OCI-M2 (cell line): Measurements from ENCODE around the gene CAMK1D.
"Not testable (repeated sequence)": the region's sequence is repeated elsewhere in the genome, so short reads cannot be mapped to it uniquely, and the experiment has no call there.

Experiments used
- DNase-seq: peaks from one replicate; lab custom pipeline; 2025; ENCODE audit not compliant: unreplicated experiment; lab: John Stamatoyannopoulos, UW

CAMK1D gene

GRCh38 chr10:12742771-12743170 lies 393.4 kb downstream of the CAMK1D start:
- no peak for DNase-seq

GRCh38 chr10:12743466-12743865 lies 394.1 kb downstream of the CAMK1D start:
- DNase-seq, result not testable (repeated sequence)

GRCh38 chr10:12743941-12744340 lies 394.6 kb downstream of the CAMK1D start:
- DNase-seq, result no peak

GRCh38 chr10:12748186-12748585 lies 398.8 kb downstream of the CAMK1D start:
- DNase-seq, result no peak

GRCh38 chr10:12749760-12750478 lies 400.6 kb downstream of the CAMK1D start:
- DNase-seq, result no peak

GRCh38 chr10:12750526-12751201 lies 401.3 kb downstream of the CAMK1D start:
- no peak for DNase-seq

GRCh38 chr10:12755075-12755474 lies 405.7 kb downstream of the CAMK1D start:
- no peak for DNase-seq

GRCh38 chr10:12757351-12757750 lies 408.0 kb downstream of the CAMK1D start:
- no peak for DNase-seq

- DNase-seq, result no peak
Measured at GRCh38 chr10:12758271-12758670, 408.9 kb downstream of the CAMK1D start.

- DNase-seq, result no peak
Measured at GRCh38 chr10:12766223-12766622, 416.9 kb downstream of the CAMK1D start.

- no peak for DNase-seq
Measured at GRCh38 chr10:12768156-12769100, 419.1 kb downstream of the CAMK1D start.

- no peak for DNase-seq
Measured at GRCh38 chr10:12769323-12770044, 420.1 kb downstream of the CAMK1D start.

- DNase-seq, result no peak
Measured at GRCh38 chr10:12771981-12772760, 422.8 kb downstream of the CAMK1D start.

- DNase-seq, result no peak
Measured at GRCh38 chr10:12772797-12773587, 423.6 kb downstream of the CAMK1D start.

- DNase-seq, result no peak
Measured at GRCh38 chr10:12774204-12774894, 425.0 kb downstream of the CAMK1D start.

- no peak for DNase-seq
Measured at GRCh38 chr10:12777840-12778585, 428.7 kb downstream of the CAMK1D start.

GRCh38 chr10:12780634-12781601 lies 431.6 kb downstream of the CAMK1D start:
- no peak for DNase-seq
